HG02943 (cell line): ENCODE results near the gene KRT6B.
"Not testable (repeated sequence)": the region's sequence is repeated elsewhere in the genome, so short reads cannot be mapped to it uniquely, and the experiment has no call there.

Experiments
- ATAC-seq: cut with Tn5 transposase; IDR thresholded peaks from one replicate; pipeline ENCODE4 v1.9.1; 2021; ENCODE audit warnings: mild to moderate bottlenecking, low read depth, moderate library complexity; ENCODE audit not compliant: unreplicated experiment

The KRT6B gene

DNA sequence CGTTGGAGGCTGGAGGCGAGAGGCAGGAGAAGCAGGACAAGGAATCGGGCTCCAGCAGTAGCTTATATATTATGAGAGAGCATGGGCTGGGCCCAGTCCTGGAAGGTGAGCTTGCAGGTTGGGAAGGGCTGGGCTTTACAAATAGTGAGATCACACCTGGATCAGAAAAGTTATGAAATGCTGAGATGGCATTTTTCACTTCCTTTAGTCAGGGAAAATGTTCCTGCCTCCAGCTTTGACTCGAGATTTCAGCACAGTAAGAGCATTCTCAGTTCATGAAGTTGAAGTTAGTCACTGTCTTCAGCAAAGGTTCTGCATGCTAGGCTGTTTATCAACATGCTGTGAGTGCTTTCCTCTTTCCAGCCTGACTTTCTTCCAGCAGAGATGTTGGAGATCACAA lies 21.8 kb upstream of the KRT6B start, which contains the start of gene KRT6C:
Gene KRT6C (minus strand): TSS at position 38 of the 400 bp plus-strand sequence. CDS start 68 bp downstream, outside the sequence.
- ATAC-seq: no peak

DNA sequence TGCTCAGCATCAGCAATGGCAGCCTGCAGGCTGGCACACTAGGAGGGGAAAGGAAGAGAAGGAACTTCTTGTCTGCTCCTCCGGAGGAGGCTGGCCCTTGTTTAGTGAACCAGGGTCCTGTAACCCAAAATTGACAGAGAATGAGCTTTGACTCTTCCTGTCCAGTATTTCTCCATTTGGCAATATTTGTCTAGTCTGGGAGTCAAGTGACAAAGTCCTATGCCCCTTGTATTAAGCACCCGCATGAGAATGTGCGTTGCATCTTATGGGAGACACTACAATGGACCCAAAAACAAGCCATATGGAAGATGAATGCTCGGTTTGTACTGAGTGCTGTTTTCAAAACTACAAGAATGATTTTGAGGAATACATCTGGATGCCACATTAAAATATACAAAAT lies 17.9 kb upstream of the KRT6B start:
- no peak for ATAC-seq

DNA sequence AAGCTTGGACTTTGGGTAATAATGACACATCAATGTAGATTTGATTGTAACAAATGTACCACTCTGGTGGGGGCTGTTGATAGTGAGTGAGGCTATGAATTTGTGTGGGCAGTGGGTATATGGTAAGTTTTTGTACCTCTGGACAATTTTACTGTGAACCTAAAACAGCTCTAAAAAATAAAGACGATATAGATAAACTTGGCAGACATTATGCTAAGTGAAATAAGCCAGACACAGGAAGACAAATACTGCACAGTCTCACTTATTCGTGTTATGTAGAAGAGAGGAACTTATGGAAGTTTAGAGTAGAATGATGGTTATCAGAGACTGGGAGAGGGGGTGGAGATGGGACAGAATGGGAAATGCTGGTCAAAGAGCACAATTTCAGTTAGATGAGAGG lies 13.0 kb upstream of the KRT6B start:
- no peak for ATAC-seq

DNA sequence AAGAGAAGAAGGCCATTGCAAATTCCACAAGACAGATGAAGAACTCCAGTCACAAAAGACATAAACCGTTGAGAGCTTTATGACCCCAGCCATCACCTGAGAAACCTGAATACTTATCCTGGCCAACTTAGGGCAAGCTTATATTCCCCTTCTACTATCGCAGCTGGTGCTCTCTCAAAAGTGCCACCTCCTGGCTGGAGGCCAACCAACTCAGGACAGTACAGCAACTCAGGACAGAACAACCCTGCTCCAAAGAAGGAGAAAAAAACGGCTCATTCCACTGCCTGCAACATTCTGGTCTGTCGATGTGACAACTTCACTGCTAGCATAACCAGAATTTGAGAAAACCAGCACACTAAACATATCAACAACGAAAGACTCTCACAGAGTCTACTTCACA lies 9.7 kb upstream of the KRT6B start:
- ATAC-seq: no peak

DNA sequence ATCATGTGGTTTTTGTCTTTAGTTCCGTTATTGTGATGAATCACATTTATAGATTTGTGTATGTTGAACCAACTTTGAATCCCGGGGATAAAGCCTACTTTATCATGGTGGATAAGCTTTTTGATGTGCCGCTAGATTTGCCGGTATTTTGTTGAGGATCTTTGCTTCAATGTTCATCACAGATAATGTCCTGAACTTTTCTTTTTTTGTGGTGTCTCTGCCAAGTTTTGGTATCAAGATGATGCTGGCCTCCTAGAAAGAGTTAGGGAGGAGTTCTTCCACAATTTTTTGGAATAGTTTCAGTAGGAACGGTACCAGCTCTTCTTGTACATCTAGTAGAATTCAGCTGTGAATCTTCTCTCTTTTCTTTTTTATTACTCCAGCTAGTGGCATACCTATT lies 6.9 kb upstream of the KRT6B start:
- ATAC-seq: no peak

DNA sequence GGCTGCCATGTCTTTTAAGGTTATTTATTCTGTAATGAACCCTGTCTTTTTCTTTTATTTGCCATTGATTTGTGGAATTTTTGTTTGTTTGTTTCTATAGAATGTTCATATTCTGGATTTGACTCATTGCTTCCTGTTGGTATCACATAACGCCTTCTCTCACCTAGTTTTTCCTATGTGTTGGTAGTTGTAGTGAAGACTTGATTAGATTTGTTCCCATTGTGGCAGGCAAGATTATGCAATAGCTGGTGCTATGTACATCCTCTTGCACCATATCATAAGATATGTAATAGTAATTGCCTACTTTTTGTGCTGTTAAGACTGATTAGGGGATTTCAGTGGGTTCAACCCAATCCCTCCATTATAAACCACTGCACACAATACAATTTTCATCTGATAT lies 3.9 kb upstream of the KRT6B start:
- ATAC-seq: no peak

DNA sequence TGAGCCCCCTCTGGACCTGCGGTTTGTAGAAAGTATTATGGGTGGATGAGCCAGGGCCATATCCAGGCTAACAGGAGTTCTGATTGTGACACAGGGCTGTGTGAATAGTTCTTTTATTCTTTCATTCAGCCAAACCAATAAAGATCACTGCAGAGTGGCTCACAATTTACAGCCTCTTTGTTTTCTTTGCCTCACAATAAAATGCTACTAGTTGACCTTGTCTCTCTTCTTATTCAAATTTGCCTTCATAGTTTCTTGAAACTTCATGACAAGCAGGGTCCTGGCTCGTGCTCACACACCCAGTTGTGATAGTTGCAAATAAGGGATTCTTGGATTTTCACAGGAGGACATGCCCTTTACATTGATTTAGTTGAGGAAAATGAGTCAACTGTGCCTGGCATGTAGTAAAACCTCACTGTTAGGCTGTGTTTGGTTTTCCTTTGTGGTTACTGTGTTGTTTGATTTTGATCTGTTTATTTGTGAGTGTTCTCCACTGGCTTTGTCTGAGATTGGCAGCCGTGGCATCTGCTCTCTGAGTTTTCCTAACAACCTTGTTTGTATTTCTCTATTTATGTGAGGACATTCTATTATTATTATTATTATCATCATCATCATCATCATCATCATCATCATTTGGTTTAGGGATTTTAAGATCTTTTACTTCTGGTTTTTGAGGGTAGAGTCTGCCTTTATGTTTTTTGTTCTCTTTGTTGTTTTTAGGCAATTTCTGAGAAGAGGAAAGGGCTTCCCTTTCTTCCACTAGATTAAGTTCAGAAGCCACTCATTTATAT lies 2.7 kb upstream of the KRT6B start:
- no peak for ATAC-seq

DNA sequence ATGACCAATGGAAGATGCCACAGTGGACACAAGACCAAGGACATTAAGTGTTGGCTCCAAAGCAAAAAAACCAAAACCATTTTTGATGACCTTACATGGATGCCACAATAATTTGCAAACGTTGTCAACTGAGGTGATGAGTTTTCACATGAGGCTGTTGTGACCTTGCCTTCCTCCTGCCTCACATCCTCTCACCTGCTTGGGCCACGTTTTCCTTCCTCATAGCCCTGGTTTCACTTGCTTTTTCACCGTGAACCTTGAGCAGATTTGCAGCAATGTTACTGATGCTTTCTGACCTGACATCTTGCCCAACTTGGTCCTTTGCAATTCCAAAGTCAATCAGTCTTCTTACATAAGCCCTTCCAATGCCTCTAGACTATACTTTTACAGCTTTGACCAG lies 3.7 kb downstream of the KRT6B start:
- ATAC-seq: no peak

DNA sequence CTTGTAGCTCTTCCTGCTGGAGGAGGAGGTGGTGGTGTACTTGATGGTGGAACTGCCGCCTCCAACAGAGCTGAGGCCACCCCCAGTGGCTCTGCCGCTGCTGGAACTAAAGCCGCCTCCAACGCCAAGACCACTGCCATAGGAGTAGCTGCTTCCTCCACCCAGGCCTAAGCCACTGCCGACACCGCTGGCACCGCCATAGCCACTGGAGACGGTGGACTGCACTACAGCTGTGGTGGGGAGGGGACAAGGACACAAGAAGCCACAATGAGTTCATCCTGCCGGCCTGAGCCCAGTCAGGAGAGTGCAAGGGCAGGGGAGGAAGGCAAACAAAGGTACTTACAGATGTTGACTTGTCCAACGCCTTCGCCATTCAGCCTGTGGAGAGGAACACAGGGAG lies 4.8 kb downstream of the KRT6B start:
- not testable (repeated sequence) for ATAC-seq

DNA sequence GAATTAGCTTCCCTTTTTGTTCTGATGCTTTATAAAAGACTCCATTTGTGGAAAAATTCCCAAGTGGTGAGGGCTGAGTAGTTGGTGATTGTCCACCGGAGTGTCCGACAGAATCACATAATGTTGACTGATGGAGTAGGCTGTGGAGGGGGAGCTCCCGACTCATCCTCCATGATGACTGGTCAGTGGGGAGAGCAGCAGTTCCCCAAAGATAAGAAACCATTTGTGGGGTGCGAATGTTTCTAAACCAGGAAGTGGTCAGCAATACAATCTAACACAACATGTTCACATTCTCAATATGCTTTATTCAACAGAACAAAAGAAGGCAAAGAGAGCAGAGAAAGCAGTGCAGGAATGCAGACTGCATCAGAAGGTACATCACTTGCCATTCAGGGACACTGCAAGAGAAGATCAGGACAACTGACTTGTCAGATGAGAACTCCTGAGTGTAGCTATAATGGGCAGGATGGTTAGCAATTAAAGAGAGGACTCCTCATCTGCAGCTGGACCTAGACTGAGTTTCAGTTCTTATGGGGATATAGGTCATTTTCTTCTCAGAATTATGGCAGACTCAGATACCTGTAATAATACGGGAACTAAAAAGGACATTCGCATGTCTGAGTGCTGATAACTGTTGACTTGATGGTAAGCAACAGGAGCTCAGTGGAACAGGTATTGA lies 5.4 kb downstream of the KRT6B start:
- ATAC-seq: no peak

DNA sequence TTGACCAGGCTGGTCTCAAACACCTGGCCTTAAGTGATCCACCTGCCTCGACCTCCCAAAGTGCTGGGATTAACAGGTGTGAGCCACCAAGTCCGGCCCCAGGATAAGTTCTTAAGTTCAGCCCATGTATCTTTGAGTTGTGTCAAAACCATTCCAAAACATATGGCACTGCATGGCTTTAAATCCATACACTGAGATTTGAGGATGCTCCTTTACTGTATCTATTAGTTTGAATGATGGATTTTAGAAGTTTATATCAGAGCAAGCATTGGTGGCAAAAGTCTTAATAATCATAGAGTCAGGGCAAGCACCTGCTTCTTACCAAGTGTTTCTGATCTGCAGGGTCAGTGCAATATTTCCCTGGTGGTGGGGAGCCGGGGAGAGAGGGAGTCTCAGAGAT lies 6.1 kb downstream of the KRT6B start:
- ATAC-seq: no peak

DNA sequence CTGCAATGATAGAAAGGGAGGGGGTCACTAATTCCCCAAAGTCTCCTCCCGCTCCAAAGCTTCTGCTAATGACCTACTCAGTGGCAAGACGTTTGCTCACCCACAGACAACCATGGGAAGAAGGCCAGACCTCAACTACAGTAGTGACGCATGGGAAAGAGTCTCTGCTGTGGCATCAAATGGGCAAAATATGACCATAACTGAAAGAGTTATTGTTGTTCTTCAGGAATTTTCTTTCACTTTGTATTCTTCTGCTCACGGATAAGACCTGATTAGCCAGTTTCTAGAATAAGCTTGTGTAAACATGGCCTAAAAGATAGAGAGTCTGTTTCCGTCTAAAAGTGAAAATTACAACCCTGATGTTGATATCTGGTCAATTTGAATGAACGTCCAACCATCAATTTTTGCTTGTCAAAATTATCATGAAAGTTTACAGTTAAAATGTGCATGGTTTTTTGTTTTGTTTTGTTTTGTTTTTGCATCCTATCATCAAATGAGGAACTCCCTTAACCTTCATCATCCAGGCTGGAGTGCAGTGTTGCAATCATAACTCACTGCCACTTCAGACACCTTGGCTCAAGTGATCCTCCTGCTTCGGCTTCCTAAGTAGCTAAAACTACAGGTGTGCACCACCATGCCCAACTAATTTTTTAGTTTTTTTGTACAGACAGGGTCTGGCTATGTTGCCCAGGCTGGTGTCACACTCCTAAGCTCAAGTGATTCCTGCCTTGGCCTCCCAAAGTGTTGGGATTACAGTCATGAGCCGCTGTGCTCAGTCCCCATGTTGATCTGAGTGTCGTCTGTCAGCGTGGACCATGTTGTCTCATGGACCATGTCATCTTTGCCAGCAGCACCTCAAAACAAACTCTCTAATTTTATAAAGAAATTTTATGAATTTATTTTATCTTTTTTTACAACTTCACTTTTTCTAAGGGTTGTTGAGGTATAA lies 7.0 kb downstream of the KRT6B start:
- ATAC-seq: no peak

DNA sequence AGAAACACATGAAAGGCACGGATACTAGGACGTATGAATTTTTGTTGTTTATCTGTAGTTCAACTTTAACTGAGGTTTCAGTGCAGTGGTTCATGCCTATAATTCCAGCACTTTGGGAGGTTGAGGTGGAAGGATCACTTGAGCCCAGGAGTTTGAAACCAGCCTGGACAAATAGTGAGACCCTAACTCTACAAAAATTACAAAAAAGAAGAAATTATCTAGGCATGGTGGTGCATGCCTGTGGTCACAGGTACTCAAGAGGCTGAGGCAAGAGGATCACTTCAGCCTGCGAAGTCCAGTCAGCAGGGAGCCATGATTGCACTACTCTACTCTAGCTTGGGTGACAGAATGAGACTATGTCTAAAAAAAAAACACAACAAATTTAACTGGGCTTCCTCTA lies 8.0 kb downstream of the KRT6B start:
- no peak for ATAC-seq

DNA sequence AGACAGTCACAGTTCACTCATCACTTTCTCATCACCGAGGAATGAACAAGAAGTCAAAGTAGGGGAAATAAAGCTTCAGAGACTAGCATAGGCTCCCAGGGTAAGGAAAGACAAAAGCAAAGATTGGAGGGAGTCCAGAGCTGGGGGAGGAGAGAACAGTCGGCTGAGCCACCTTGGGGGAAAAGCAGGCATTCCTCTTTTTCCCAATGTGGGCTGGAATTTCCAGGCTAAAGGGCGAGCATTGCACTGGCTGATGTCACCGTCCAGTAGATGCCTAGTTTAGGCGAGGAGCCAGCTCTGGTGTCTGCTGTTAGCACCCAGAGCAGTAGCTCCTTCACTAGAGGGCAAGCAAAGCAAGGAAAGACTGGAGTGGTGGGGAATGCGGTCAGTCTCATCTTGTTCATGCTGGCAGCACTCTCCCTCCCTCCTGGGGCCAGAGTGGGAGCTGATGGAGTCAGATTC lies 9.3 kb downstream of the KRT6B start:
- ATAC-seq: no peak

DNA sequence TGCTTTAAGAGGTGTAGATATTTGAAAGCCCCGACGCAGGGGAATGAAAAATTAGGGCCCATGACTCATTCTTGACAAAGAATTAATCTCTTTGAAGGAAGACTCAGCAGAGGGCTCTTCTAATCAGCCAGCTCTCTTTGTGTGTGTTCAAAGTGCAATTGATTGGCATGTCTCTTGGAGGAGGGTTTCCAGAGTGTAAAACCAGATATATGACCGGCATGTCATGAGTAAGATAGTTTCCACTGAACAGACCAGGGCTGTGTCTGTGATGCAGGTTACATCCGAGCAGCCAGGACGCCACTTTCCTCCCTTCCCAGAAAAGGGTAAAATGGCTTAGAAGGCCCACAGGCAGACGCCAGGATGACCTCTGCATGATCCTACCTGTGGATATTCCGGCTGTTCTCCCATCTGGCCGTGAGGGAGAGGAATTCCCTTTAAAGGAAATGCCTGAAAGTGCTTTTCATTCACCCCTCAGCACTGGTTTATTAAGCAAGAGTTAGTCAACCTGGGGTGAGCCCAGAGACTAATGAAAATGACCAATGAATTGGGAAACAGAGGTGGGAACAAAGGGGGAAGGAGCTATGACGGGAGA lies 10.5 kb downstream of the KRT6B start:
- ATAC-seq: no peak

DNA sequence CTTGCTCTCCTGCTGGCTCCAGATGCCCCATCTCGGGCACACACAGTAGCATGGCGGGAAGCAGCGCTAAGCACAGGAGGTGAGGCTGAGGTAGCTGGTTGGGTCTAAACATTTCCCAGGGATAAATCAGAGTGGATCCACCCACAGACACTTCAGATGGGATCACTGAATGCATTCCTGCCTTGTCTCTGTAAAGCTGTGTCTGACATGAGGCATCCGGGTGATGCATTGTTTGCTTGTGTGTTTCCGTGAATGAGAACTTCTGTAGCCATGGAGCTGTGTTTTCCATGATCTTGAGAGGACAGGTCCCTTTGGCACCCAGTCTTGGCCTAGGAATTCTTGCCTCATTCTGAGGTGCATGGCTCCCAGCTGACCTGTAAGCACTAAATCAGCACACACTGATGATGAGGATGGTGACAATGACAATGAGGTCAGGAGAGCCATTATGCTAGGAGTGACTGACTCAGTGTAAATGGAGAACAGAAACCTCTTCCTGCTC lies 11.1 kb downstream of the KRT6B start:
- no peak for ATAC-seq

DNA sequence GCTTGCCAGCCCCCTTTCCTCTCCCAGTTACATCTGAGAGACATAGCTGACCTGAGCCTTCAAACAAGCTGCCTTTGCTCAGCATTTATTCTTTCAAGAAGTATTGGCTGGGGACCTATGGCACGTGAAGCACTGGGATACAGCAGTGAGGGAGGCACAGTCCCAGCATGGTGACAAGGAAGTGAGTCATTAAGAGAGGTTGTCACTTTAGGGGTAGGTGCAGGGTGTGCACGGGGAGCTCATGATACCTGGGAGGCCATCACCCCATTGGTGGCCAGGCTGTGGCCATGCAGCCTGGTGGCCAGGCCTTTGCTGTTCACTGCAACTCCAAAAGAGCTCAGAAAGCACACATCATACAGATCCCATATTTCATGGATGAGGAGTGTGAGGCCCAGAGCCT lies 12.1 kb downstream of the KRT6B start:
- ATAC-seq: no peak

DNA sequence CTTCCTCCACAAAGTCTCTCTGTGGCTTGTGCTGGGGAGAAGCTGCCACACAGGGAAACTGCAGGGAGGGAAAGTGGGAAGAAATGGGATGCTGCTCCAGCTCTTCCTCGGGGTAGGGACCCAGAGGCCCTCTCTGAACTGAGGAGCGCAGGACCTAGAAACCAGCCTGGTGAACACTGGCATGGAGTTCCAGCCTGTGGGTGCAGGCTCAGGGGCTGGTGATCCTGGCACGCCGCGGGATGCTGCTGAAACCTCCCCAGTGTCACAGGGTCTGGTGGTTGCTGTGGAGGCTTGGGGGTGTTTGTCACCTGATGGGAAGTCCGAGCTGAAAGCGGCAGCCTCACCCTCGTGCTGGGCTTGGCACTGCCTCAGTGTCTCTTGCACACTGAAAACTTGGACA lies 12.5 kb downstream of the KRT6B start:
- no peak for ATAC-seq

DNA sequence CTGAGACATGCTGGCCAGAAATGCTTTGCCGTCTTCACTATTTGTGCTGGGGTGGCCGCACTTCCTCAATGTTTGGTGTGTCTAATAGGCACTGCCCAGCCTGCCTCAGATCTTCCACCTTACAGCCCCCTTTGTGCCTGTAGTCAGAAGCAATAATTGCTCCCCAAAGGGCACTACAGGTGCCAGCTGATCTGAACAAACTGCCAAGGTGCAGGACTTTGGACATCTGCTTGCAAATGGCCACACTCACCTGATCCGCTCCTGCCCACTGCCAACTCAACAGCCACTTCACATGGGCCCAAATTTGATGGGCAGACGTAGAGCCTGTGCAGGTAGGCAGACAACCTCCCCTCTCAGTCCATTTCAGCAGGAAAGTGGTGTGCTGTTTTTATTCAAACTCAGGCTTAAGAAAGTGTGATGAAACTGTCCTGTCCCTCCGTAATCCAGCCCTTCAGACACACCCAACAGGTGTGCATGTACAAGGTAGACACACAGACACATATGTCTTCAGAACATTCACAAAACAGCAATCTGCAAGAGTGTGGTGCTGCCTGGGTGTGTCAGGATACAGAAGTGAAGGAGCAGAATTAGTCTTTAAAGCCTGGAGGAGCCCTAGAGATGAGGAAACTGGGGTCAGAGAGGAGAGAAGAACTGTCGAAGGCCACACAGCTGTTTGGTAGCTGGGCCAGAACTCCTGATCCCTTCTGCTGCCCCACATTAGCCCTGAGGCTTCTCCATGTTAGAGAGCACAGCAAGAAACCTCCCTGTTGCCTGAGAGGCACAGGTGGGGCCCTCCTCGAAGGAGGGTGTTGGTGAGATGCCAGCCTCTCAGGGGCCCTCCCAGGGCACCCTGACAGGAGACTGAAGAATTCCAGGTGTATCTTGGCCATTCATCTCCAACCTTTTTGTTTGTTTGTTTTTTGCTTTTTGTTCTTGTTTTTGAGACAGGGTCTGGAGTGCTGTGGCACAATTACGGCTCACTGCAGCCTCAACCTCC lies 13.3 kb downstream of the KRT6B start:
- no peak for ATAC-seq
